HEK293 (cell line): ENCODE results near the gene GNAI1.

ENCODE experiments used
- ELK4 ChIP-seq: IDR thresholded peaks from 2 replicates; pipeline ENCODE4 v1.6.1; 2011; ENCODE audit warnings: mild to moderate bottlenecking, low read depth, low read length, borderline replicate concordance
- REST ChIP-seq: fragments of 450-650 bp; formaldehyde crosslinking; IDR thresholded peaks from 2 replicates; pipeline ENCODE4 v1.5.1; 2016; ENCODE audit warnings: missing biosample characterization, missing genetic modification characterization
- TSHZ1 ChIP-seq: fragments of 450-650 bp; formaldehyde crosslinking; IDR thresholded peaks from 2 replicates; pipeline ENCODE4 v1.5.1; 2016; ENCODE audit warnings: missing biosample characterization, missing genetic modification characterization, borderline replicate concordance
- ZBTB20 ChIP-seq: fragments of 450-650 bp; formaldehyde crosslinking; IDR thresholded peaks from 2 replicates; pipeline ENCODE4 v1.5.1; 2016; ENCODE audit warnings: missing biosample characterization, missing genetic modification characterization
- ZNF10 ChIP-seq: fragments of 450-650 bp; formaldehyde crosslinking; IDR thresholded peaks from 2 replicates; pipeline ENCODE4 v1.5.1; 2017; ENCODE audit warnings: missing biosample characterization, missing genetic modification characterization
- ZNF133 ChIP-seq: fragments of 450-650 bp; formaldehyde crosslinking; IDR thresholded peaks from 2 replicates; pipeline ENCODE4 v1.5.1; 2016; ENCODE audit warnings: missing biosample characterization, missing genetic modification characterization
- ZNF274 ChIP-seq, 2 experiments: fragments of 200-500 bp in 1 of 2; fragments of 450-650 bp in 1 of 2; sonication (Bioruptor generic) in 1 of 2; formaldehyde crosslinking in 1 of 2; IDR thresholded peaks; 2 replicates each; pipeline versions ENCODE4 v1.5.1 to v1.6.1; 2014 to 2016; ENCODE audit warnings: borderline replicate concordance in 1 of 2, inconsistent platforms in 1 of 2, low read length in 1 of 2, missing biosample characterization in 1 of 2, missing genetic modification characterization in 1 of 2
- ZNF398 ChIP-seq: fragments of 450-650 bp; formaldehyde crosslinking; IDR thresholded peaks from 2 replicates; pipeline ENCODE4 v1.5.1; 2017; ENCODE audit warnings: missing biosample characterization, missing genetic modification characterization
- ZNF596 ChIP-seq: fragments of 450-650 bp; IDR thresholded peaks from 2 replicates; pipeline ENCODE4 v1.5.0; 2018; ENCODE audit warnings: missing biosample characterization, mild to moderate bottlenecking, missing genetic modification characterization, moderate library complexity
- TF ChIP-seq, protein P1 (sequence below): fragments of 450-650 bp; formaldehyde crosslinking; IDR thresholded peaks from 2 replicates; pipeline ENCODE4 v1.5.1; 2016; ENCODE audit warnings: missing biosample characterization, missing genetic modification characterization
- TF ChIP-seq, protein P2 (sequence below): fragments of 450-650 bp; formaldehyde crosslinking; IDR thresholded peaks from 2 replicates; pipeline ENCODE4 v1.5.1; 2016; ENCODE audit warnings: missing biosample characterization, missing genetic modification characterization

GRCh38 chr7:80140388-80140787, 5.8 kb downstream of the GNAI1 start:
- TF ChIP-seq ZNF398 (tag by site-specific recombination) = no peak
- TF ChIP-seq, protein P1, sequence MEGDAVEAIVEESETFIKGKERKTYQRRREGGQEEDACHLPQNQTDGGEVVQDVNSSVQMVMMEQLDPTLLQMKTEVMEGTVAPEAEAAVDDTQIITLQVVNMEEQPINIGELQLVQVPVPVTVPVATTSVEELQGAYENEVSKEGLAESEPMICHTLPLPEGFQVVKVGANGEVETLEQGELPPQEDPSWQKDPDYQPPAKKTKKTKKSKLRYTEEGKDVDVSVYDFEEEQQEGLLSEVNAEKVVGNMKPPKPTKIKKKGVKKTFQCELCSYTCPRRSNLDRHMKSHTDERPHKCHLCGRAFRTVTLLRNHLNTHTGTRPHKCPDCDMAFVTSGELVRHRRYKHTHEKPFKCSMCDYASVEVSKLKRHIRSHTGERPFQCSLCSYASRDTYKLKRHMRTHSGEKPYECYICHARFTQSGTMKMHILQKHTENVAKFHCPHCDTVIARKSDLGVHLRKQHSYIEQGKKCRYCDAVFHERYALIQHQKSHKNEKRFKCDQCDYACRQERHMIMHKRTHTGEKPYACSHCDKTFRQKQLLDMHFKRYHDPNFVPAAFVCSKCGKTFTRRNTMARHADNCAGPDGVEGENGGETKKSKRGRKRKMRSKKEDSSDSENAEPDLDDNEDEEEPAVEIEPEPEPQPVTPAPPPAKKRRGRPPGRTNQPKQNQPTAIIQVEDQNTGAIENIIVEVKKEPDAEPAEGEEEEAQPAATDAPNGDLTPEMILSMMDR (tag by site-specific recombination) = no peak
- TF ChIP-seq ZNF133 = no peak
- no peak for TF ChIP-seq ZNF596 (tag by site-specific recombination)
- TF ChIP-seq TSHZ1 (tag by site-specific recombination) = no peak
- no peak for TF ChIP-seq ZBTB20 (tag by site-specific recombination)
- no peak for TF ChIP-seq ELK4
- TF ChIP-seq, protein P2, sequence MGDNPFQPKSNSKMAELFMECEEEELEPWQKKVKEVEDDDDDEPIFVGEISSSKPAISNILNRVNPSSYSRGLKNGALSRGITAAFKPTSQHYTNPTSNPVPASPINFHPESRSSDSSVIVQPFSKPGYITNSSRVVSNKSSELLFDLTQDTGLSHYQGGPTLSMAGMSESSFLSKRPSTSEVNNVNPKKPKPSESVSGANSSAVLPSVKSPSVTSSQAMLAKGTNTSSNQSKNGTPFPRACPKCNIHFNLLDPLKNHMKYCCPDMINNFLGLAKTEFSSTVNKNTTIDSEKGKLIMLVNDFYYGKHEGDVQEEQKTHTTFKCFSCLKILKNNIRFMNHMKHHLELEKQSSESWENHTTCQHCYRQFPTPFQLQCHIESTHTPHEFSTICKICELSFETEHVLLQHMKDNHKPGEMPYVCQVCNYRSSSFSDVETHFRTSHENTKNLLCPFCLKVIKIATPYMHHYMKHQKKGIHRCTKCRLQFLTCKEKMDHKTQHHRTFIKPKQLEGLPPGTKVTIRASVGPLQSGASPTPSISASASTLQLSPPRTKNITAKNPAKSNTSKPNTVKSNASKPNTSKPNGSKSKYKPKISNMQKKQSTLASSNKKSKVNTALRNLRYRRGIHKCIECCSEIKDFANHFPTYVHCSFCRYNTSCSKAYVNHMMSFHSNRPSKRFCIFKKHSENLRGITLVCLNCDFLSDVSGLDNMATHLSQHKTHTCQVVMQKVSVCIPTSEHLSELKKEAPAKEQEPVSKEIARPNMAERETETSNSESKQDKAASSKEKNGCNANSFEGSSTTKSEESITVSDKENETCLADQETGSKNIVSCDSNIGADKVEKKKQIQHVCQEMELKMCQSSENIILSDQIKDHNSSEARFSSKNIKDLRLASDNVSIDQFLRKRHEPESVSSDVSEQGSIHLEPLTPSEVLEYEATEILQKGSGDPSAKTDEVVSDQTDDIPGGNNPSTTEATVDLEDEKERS (tag by site-specific recombination) = no peak
- no peak for TF ChIP-seq ZNF10 (tag by site-specific recombination)
- no peak for TF ChIP-seq REST (tag by site-specific recombination)
- no peak for TF ChIP-seq ZNF274 (IDR thresholded peaks at IDR 0.05; ENCODE audit: low read length)
- TF ChIP-seq ZNF274 (tag by site-specific recombination; IDR thresholded peaks at IDR 0.05; ENCODE audit: borderline replicate concordance) = no peak
